IPS DF 19.7 (cell line): ENCODE data around the gene ANKRD66.
"Not testable (repeated sequence)": the region's sequence is repeated elsewhere in the genome, so short reads cannot be mapped to it uniquely, and the experiment has no call there.

ENCODE experiments used
- DNase-seq: peaks from one replicate; pipeline ENCODE4 v3.0.0-alpha.2; 2013; ENCODE audit warnings: low read depth, low spot score

The ANKRD66 gene

DNA sequence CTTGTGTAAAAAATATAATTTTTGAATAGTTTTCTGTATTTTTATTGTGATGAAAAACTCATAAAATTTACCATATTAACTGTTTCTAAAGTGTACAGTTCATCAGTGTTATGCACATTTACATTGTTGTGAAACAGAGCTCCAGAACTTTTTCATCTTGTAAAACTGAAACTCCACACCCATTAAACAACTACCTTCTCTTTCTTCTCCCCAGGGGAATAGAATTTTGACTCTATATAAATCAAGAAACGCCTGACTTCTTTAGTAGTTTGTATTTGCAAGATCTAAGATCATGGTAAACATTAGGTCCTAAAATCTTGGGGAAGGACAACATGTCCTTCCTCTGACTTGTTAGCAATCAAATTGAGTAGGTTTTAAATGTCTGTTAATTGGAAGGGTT, 9.1 kb downstream of the ANKRD66 start:
- no peak for DNase-seq

DNA sequence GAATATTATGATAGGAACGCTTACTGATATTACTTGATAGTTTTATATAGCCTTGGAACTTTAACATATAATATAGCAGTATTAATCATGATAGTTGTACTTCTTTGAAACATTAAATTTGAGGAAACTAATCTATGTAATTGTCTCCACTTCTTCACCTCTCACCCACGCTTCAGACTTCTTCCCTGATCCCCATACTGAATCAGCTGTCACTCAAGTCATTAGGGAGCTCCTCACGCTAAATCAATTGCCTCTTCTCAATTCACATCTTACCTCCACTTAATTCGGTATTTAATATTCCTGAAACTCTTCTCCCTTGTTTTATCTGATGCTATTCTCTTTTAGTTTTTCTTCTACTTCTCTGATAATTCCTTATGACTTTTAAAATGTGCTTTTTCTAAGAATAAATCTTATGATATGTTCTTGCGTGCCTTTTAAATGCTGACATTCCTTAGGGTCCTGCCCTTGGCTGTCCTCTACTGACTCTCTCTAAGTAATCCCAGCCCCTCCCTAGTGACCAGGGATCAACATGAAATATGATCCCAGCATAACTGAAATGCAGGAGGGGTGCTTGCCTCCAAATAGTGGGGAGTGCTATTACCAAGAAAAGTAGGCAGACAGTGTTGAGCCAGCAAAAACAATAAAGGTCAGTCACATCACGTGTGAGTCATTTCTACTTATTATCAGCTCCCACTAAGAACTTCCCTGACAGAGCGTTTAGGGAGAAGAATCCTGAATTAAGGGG, 9.9 kb downstream of the ANKRD66 start:
- no peak for DNase-seq

DNA sequence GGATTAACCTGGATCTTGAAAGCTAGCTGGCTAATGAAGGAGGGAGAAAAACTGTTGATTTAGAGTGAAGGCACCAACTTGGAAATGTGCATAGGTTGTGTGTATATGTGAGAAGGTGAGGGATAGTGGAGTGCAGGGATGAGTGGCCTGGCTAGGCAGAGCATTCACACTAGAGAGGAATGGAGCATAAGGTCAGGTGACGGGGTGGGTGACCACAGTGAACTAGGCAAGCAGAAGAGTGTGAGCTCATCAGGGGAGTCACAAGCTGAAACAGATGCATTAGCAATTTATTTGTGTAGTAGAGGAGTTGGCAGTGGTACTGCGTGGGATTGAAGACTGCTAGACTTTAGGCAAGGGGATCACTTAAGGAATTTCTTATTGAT, 10.5 kb downstream of the ANKRD66 start:
- DNase-seq = no peak

DNA sequence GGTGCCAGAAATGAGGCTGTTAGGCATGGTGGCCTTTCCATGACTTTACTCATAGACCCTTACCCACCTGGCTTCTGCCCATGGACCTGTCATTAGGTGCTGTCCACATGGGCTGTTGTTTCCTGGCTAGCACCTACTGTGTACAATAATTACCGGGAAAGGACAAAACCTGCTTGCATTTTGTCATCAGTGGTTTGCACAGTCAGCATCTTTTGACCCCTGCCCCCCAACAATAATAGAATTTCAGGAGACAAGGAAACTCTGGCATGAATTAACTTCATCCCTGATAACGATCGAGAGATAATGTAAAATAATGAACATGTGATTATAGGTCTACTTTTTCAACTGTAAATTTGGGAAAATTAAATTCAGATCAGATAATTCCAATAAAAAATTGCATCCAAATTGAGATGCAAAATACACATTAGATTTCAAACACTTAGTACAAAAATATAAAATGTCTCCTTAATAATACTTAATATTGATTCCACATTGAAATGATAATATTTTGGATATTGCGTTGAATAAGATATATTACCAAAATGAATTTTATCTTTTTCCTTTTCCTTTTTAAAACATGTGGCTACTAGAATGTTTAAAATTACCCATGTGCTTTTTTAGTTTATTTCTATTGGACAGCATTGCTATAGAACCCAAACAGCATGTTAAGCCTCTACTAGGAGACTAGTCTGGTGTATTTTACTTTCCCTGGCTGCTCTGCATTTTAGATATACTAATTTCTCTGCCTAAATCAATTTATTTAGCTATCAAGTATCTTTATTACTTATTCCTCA, 12.4 kb downstream of the ANKRD66 start:
- no peak for DNase-seq

DNA sequence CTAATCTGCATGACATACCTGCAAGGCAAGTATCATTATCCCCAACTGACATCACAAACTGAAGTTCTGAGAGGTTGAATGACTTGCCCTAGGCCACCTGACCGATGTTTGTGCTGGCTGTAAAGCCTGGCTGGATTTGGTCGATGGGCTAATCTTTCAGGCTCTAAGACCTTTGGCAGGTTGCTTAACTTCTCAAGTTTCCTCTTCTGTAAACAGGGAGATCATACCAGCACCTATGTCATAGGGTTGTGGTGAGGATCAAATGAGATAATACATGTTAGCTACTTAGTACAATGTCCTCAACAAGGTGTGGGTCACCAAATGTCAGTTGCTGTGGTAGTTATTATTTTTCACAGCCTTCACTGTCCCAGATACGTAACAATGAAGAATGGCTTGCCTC, 14.2 kb downstream of the ANKRD66 start:
- no peak for DNase-seq

DNA sequence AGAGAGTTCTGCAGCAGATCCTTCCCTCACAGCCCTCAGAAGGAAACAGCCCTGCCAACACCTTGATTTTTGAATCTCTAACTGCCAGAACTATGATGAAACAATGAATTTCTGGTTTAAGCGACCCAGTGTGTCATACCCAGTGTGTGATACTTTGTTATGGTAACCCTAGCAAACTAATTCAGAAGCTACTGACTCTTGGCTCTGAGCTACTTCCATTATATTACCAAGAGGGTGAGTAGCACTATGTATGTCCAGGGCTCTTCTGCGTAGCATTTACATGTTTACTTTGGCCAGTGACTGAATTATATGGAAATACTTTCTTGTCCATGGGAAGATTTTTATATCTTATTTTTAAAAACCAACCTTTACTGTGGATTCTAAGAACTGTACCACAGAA, 16.7 kb downstream of the ANKRD66 start:
- no peak for DNase-seq

DNA sequence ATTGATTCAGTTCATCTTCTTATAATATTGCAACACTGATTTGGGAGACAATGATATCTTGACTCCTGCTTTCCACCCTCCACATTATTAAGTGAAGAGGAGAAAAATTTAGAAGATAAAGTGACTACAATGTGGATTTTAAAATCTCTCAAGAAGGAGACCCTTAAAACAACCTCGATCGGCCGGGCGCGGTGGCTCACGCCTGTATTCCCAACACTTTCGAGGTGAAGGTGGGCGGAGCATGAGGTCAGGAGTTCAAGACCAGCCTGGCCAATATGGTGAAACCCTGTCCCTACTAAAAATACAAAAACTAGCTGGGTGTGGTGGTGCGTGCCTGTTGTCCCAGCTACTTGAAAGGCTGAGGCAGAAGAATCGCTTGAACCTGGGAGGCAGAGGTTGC, 17.5 kb downstream of the ANKRD66 start:
- DNase-seq = not testable (repeated sequence)

DNA sequence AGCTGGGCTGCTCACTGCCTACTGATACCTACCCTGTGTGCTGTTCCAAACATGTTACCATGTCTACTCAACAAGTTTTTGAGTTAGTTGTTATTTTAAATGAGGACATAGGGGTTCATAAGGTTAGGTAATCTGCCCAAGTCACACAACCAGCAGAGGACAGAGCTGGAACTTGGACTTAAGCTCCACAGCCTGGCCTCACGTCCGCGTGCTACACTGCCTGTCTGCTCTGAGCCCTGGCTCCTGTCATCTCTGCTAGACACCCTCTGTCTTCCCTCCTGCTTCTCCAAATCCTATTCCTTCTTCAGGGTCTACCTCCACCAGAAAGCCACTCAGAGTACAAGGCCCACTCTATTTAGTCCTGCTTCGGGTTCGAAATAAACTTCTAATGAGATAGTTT, 18.2 kb downstream of the ANKRD66 start:
- no peak for DNase-seq

DNA sequence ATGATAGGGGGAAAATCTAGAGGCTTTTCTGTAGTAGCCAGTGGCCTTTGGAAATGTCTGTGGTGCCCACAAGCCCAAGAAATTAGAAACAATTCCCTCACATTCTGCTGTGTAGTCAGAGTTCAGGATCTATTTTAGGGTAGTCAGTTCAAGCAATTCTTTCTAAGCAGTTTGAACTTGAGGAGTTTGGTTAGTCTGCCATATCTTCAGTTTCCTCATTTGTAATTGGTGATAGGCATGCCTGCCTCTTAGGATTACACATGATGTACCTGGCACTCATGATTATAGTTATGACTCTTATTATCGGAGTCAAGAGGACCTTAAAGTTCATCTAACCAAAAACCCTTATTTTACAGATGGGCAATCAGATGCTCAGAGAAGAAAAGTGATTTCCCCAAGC, 25.3 kb downstream of the ANKRD66 start:
- no peak for DNase-seq

DNA sequence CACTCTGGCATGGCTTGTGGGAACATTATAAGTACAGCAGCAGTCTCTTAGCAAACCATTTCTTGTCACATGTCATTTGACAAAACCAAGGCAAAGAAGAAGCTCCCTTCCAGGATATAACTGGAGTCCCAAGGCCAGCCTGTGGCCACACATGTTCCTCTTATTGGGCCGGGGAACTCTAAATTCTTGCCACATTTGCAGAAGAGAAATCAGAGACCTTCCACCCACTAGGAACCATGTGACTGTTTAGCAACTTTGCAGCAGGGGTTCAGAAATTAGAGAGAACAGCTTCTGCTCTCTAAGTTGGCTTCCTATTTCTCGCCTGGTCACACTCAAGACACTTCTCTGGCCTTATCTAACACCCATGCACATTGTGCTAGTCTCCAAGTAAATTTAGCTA, 26.0 kb downstream of the ANKRD66 start:
- DNase-seq = no peak

DNA sequence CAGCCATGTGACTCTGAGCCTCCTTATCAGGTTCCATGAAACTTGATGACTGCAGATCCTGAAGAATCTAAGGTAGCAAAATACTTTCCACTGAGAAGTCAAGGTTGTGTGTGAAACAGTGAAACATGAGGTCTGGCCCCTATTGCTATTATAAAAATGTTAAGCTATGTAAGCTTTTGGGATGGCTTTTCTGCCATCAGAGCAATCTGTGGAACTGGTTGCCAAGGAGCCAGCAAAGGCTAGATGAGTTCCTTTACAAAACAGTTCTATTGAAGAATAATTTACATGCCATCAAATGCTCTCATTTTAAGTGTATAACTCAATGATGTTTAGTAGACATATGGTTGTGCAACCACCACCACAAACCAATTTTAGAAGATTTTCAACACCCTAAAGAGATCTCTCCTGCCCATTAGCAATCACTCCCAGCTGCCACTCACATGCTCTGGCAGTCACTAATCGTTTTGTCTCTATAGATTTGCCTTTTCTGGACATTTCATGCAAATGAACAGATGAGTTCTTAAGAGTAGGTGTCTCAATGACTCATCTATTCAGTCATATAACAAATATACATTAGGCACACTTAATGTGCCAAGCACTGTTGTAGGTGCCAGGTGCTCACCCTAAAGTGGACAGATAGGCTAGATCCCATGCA, 26.6 kb downstream of the ANKRD66 start:
- no peak for DNase-seq

DNA sequence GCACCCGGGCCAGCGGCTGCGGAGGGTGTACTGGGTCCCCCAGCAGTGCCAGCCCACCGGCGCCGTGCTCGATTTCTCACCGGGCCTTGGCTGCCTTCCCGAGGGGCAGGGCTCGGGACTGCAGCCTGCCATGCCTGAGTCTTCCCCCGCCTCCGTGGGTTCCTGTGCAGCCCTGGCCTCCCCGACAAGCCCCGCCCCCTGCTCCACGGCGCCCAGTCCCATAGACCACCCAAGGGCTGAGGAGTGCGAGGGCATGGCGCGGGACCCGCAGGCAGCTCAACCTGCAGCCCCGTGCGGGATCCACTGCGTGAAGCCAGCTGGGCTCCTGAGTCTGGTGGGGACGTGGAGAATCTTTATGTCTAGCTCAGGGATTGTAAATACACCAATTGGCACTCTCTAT, 28.0 kb downstream of the ANKRD66 start:
- not testable (repeated sequence) for DNase-seq

DNA sequence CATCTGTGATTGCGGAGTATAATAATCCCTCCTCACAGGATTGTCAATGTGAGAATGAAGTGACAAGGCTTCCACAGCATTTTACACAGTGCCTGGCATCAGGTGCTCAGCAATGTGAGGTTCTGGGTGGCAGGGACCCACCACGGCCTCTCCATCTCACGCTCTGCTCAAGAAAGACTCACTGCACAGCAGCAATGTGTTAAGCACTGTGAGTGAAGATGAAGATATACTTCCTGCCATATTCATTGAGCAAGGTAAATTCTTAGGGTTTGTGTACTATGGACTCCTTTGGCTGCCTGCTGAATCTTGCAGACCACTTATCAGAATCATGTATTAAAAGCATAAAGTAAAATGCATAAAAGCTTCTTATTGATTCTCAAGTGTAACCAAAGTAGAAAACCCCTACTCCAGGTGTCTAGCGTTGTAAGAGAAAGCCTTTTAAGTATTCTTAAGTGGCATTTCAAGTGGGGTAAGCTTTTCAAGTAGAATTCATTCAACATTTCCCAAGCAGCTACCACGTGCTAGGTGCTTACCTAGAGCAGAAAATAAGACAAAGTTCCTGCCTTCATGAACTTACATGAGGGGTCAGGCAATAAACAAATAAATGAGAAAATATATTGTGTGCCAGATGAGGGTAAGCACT, 29.5 kb downstream of the ANKRD66 start:
- no peak for DNase-seq

DNA sequence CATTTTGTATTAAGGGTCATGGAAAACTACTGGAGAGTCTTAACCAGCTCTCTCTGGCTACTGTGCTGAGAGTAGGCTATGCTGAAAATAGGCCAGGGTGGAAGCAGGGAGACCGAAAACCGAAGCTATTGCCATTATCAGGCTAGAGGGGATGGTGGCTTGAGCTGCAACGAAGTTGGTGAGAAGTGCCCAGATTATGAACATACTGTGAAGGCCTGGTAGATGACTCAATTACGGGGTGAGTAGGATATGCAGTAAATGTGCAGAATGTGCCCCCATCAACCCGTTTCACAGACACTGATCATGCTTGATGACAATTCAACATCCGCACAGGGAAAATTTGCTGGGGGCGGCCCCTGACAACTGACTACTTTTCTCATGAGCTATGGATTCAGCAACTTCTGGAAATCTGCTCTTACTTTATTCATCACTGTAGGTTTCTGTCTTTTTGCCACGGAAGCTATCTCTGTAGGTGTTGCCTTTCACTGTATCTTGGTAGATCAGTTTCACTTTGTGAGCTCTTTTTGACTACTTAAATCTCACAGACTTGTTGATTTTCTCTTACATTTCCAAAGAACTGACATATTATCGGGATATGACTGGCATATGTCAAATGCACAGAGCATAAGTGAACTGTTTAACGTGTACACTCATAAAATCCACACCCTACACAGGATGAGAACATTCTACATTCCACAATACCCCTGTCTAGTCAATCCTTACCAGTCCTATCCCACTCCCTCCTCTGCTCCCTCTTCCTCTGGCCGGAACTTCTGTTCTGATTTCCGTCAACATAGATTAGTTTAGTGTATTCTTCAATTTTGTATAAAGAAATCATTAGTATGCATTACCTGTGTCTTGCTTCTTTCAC, 31.0 kb downstream of the ANKRD66 start:
- no peak for DNase-seq

DNA sequence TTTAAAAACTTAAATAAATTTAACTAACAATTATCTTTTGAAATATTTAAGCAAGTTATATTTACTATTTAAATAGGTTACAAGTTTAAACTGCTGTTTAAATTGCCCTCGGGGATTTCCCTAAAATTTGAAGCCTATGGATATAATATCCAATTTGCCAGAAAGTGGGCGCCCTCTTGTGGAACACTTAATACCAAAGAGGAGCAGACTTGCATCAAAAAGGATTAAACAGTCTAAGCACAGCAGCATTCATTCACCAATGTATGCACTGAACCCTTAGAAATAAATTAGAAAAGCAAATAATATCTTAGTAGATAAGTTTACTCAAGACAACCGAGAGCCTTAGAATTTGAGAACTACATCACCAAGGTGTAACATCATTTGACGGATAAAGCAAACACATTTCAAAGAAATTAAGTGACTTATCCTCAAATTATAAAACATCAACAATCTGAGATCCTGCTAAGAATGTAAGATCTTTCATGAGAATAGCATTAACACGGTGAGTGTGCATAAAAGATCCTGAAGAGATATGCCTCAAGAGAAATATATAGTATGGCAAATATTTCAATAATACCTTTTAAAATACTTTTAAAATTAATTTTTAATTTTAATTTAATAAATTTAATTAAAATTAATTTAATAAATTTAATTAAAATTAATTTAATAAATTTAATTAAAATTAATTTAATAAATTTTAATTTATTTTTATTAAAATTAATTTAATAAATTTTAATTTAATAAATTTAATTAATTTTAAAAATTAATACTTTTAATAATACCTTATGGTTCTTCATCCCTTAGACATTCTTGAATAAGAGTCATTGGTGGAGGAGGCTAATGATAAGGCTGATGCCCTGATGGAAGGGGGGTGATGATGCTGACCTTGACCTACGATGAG, 35.0 kb downstream of the ANKRD66 start:
- DNase-seq = peak; percentile 9

DNA sequence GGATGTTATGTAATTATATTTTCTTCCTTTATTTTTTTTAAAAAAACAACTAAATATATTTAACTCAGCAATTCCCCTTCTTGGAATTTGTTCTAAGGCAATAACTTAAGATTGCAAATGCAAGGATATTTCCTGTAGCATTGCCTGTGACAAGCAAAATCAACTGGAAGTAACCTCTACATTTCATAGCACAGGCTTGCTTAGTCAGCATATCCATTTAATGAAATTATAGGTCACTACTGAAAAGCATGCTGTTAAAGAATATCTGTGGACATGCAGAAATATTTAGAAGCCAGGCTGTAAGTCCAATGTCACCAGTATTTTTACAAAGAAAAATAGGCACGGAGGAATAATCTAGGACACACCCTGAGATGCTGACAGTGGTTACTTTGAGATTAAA, 37.8 kb downstream of the ANKRD66 start:
- DNase-seq = no peak

DNA sequence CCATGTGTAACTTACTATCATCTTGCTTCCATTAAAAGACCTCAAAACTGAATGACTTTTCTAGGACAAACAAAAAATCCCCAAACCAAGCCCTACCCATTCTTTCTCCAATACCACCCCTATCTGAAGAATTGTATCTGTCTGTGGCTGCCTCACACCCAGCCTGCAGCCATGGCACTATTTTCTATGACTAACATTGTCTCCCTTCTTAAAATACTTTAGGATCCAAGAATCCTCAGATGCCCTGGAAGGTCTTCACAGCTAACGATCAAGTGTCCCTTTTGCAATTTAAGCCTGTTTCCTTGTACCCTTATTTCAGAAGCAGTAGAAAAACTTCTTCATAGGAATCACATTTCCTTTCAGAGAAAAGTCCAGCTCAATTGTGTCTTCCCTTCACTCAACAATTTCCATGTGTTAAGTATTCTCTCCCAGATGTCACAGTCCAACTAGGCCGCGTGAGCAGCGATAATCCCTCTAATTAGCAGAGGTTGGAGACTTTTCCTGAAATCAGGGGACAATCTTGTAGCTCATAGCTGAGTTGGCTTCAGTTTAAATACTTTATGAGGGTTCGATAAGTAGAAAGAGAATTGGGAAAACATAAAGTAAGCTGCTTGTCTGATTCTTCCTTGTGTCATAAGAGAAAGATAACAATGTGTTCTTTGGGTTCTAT, 41.3 kb downstream of the ANKRD66 start:
- no peak for DNase-seq

DNA sequence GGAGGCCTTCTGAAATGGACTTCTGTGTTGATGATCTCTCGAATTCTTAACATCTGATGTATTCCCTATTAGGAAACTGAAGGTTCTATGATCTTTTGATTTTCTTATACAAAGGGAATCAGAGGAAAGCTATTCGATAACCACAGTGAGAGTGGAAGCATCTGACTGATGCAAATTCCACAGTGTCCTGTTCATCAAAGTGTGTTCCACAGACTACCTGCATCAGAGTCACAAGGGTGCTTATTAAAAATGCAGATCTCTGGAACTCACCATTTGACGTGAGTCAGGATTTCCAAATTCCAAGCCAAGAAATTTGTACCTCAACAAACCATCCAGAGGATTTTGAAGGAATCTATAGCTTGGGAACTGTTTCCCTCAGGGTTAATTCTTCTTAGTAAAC, 42.1 kb downstream of the ANKRD66 start:
- no peak for DNase-seq

DNA sequence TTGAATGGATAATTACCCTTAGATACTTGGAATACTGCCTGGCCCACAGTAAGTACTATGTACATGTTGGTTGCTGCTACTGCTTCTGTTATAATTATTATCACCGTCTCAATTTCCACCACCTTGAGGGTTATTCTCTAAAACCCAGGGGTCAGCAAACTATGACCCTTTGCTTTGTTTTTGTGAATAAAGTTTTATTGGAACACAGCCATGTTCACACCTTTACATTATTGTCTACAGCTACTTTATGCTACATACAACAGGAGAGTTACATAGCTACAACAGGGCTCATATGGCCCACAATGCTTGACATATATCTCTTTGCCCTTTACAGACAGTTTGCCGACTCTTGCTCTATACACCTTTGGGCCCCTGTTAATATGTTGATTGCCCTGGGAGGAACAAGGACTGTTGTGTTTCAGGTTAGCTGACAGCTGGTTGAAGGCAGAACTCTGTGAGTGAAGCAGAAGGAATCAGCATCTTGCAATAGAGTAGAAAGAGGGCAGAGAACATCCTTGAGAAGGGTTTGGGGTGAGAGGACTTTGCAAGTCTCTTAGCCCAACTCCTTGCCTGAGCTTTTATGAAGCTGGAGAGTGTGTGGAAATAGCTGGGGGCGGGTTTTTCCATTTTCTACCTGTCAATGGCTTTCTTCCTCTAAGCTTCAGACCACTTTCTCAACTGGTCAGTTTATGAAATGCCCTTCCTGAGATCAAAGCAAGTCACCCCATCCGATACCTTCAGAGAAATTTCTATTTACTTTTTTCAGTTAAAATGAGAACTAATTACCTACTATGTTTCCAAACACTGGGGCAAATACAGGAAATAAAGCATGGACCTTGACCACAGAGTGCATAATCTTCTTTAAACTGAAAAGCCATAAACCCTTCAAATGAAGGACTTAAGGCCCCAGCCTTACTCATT, 43.0 kb downstream of the ANKRD66 start:
- DNase-seq = no peak
